ENCODE data around the gene HDGF.

HDGF gene

GRCh38 chr1:156693848-156694689 lies 57.4 kb downstream of the HDGF start:
- DNase-seq, result peak; percentile 44

GRCh38 chr1:156692925-156693847 lies 58.3 kb downstream of the HDGF start:
- peak; percentile 67 for DNase-seq

GRCh38 chr1:156692441-156692924 lies 59.0 kb downstream of the HDGF start:
- no peak for DNase-seq
